A172 (cell line): ENCODE measurements around the gene GMPR2. TPM values are rescaled to one million over a fixed set of nuclear protein-coding genes. Genes with fewer than 3 reads are reported as not detected.

Experiments
- DNase-seq: peaks from one replicate; pipeline ENCODE4 v3.0.0-alpha.2; 2015; ENCODE audit warnings: low spot score
- total RNA-seq: library from RNA; depleted of rRNA; stranded (reverse); fragments of >200 nt; shearing (Covaris generic); gene quantifications from 2 replicates; pipeline ENCODE4 v1.2.3, GENCODE V29; 2014

The GMPR2 gene
- total RNA-seq, 1 experiment from 2014 or later = 52.7 TPM

- DNase-seq = no peak
Observed at GRCh38 chr14:24268225-24268624, 35.5 kb downstream of the GMPR2 start.

GRCh38 chr14:24269368-24269767 lies 36.6 kb downstream of the GMPR2 start:
- no peak for DNase-seq

- no peak for DNase-seq
Observed at GRCh38 chr14:24269910-24270536, 37.3 kb downstream of the GMPR2 start.

- DNase-seq = no peak
Observed at GRCh38 chr14:24270537-24271133, 37.9 kb downstream of the GMPR2 start.

- peak; percentile 51 for DNase-seq
Observed at GRCh38 chr14:24271134-24271833, 38.6 kb downstream of the GMPR2 start, which contains the start of gene RABGGTA. Gene RABGGTA (minus strand): TSS chr14:24271597. CDS start chr14:24271115, 482 bp downstream.

- DNase-seq = no peak
Observed at GRCh38 chr14:24271834-24272263, 39.1 kb downstream of the GMPR2 start.

GRCh38 chr14:24272467-24272866 lies 39.7 kb downstream of the GMPR2 start:
- DNase-seq = no peak

GRCh38 chr14:24273422-24273998 lies 40.8 kb downstream of the GMPR2 start:
- no peak for DNase-seq

GRCh38 chr14:24274101-24274543 lies 41.4 kb downstream of the GMPR2 start:
- DNase-seq = no peak

GRCh38 chr14:24277071-24277470 lies 44.3 kb downstream of the GMPR2 start:
- DNase-seq = no peak

GRCh38 chr14:24277606-24278321 lies 45.0 kb downstream of the GMPR2 start:
- no peak for DNase-seq

GRCh38 chr14:24278424-24278823 lies 45.7 kb downstream of the GMPR2 start:
- DNase-seq = no peak

- no peak for DNase-seq
Observed at GRCh38 chr14:24279301-24280186, 46.8 kb downstream of the GMPR2 start.

- DNase-seq = no peak
Observed at GRCh38 chr14:24280797-24281460, 48.2 kb downstream of the GMPR2 start.

- DNase-seq = no peak
Observed at GRCh38 chr14:24281636-24282035, 48.9 kb downstream of the GMPR2 start.

GRCh38 chr14:24282736-24283135 lies 50.0 kb downstream of the GMPR2 start:
- no peak for DNase-seq

- no peak for DNase-seq
Observed at GRCh38 chr14:24283796-24284460, 51.2 kb downstream of the GMPR2 start.

- DNase-seq = no peak
Observed at GRCh38 chr14:24284501-24285035, 51.8 kb downstream of the GMPR2 start.

- DNase-seq = no peak
Observed at GRCh38 chr14:24285351-24285750, 52.6 kb downstream of the GMPR2 start.
